Esophagus squamous epithelium (tissue), 4 donors: ENCODE data around the gene KCNMA1.

ENCODE experiments used
- POLR2A ChIP-seq, 4 donors: fragments of 450-650 bp; IDR thresholded peaks; one replicate each; pipeline ENCODE4 v1.6.1; 2017; ENCODE audit warnings: antibody characterized with exemption in 4 of 4, mild to moderate bottlenecking in 4 of 4, moderate library complexity in 3 of 4
- TF ChIP-seq, protein P1 (sequence below), 6 experiments: fragments of 450-650 bp in 4 of 6; fragments of 200-600 bp in 2 of 6; sonication (generic) in 2 of 6; IDR thresholded peaks; one replicate each; pipeline ENCODE4 v1.5.1; 2016 to 2019; ENCODE audit warnings: antibody characterized with exemption in 6 of 6, mild to moderate bottlenecking in 4 of 6, moderate library complexity in 4 of 6

DNA sequence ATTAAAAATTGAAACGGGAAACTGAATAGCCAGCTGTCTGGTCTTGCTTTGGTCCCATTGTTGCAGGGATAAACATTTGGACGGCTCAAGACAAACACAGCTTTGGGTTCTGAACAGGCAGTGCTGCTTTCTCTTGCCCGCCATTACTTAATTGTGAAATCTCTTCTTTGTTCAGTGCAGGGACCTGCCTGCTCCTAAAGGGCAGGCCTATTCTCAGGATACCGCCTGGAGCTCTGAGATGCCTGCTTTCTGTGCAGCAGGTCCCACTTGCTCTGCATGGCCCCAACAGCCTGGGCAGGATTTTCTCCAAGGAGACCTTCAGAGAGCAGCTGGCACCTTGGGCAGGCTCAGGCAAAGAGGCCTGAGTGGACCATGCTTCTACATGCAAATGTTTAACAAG lies 237.6 kb downstream of the KCNMA1 start:
- TF ChIP-seq, protein P1, sequence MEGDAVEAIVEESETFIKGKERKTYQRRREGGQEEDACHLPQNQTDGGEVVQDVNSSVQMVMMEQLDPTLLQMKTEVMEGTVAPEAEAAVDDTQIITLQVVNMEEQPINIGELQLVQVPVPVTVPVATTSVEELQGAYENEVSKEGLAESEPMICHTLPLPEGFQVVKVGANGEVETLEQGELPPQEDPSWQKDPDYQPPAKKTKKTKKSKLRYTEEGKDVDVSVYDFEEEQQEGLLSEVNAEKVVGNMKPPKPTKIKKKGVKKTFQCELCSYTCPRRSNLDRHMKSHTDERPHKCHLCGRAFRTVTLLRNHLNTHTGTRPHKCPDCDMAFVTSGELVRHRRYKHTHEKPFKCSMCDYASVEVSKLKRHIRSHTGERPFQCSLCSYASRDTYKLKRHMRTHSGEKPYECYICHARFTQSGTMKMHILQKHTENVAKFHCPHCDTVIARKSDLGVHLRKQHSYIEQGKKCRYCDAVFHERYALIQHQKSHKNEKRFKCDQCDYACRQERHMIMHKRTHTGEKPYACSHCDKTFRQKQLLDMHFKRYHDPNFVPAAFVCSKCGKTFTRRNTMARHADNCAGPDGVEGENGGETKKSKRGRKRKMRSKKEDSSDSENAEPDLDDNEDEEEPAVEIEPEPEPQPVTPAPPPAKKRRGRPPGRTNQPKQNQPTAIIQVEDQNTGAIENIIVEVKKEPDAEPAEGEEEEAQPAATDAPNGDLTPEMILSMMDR (IDR thresholded peaks at IDR 0.05) = no peak
- no peak for TF ChIP-seq POLR2A (IDR thresholded peaks at IDR 0.05)
